A673 (cell line): Measurements from ENCODE around the gene PTP4A2.

Source experiments
- EZH2 ChIP-seq: fragments of 200-600 bp; sonication (generic); IDR thresholded peaks from 2 replicates; pipeline ENCODE4 v1.6.1; 2017; ENCODE audit warnings: borderline replicate concordance, low read depth, mild to moderate bottlenecking, mixed read lengths, antibody characterized with exemption, low read length; ENCODE audit not compliant: poor library complexity, severe bottlenecking
- TF ChIP-seq, protein P1 (sequence below): fragments of 300-800, 200-600 bp; sonication (generic); conservative IDR thresholded peaks from 2 replicates; pipeline ENCODE4 v1.5.1; 2017; ENCODE audit warnings: low read depth, mild to moderate bottlenecking, antibody characterized with exemption, low read length, moderate library complexity, mixed read lengths

DNA sequence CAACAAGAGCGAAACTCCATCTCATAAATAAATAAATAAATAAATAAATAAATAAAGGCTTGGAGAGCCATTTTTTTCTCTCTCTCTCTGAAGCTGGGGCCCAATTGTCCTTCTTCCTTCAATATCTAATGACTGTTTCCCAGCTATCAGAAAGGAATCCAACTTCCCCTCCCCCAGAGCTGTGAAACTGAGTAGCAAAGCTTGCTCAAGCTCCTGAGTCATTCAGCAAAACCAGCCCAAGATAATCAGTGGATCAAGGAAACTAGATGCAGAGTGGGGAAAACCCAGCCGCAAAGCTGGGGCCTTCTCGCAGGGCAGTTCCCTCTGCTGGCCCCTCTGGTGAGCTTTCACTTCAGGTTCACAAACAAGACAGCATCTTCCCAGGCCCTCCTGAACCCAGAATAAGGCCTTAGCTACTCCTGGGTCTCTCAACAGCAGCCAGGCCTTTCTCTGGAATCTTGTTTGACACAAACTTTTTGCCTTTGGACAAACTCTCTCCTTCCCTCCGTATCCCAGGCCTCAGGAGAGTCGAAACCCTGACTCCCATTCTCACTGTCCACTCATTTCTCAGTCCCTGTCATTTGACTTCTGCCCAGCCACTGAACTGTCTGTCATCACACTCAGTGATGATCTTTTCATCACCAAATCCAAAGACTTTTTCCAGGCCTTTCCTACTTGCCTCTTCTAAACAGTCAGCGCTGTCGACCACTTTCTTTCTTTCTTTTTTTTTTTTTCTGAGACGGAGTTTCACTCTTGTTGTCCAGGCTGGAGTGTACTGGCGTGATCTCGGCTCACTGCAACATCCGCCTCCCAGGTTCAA, 18.0 kb upstream of the PTP4A2 start:
- TF ChIP-seq, protein P1, sequence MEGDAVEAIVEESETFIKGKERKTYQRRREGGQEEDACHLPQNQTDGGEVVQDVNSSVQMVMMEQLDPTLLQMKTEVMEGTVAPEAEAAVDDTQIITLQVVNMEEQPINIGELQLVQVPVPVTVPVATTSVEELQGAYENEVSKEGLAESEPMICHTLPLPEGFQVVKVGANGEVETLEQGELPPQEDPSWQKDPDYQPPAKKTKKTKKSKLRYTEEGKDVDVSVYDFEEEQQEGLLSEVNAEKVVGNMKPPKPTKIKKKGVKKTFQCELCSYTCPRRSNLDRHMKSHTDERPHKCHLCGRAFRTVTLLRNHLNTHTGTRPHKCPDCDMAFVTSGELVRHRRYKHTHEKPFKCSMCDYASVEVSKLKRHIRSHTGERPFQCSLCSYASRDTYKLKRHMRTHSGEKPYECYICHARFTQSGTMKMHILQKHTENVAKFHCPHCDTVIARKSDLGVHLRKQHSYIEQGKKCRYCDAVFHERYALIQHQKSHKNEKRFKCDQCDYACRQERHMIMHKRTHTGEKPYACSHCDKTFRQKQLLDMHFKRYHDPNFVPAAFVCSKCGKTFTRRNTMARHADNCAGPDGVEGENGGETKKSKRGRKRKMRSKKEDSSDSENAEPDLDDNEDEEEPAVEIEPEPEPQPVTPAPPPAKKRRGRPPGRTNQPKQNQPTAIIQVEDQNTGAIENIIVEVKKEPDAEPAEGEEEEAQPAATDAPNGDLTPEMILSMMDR: no peak
- no peak for TF ChIP-seq EZH2
